Epithelial cell of prostate (primary cell): ENCODE measurements around the gene SOWAHB.

ENCODE experiments used
- DNase-seq: peaks from one replicate; pipeline ENCODE4 v3.0.0-alpha.2; 2011; ENCODE audit warnings: low read depth, low spot score
- H3K27ac ChIP-seq: fragments of 450-650 bp; 2 replicates; pipeline ENCODE4 v1.5.1; 2017; ENCODE audit warnings: mild to moderate bottlenecking

The SOWAHB gene, protein sequence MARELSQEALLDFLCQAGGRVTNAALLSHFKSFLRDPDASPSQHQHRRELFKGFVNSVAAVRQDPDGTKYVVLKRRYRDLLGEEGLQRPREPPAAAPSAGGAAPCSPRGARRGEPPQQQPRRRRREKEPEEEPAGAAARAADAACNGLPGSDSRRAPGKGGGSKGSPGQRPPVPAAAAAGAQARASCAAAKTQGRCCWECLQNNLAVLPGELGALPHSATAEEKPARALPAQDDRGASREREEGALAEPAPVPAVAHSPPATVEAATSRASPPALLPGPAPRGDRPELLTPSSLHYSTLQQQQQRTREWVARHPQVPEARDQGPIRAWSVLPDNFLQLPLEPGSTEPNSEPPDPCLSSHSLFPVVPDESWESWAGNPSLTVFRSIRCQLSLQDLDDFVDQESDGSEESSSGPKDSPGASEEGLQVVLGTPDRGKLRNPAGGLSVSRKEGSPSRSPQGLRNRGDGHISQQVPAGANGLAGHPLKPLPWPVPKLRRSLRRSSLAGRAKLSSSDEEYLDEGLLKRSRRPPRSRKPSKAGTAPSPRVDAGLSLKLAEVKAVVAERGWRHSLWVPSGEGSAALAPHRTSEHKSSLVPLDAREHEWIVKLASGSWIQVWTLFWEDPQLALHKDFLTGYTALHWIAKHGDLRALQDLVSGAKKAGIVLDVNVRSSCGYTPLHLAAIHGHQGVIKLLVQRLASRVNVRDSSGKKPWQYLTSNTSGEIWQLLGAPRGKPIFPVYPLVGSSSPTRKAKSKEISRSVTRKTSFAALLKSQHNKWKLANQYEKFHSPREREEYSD

DNA sequence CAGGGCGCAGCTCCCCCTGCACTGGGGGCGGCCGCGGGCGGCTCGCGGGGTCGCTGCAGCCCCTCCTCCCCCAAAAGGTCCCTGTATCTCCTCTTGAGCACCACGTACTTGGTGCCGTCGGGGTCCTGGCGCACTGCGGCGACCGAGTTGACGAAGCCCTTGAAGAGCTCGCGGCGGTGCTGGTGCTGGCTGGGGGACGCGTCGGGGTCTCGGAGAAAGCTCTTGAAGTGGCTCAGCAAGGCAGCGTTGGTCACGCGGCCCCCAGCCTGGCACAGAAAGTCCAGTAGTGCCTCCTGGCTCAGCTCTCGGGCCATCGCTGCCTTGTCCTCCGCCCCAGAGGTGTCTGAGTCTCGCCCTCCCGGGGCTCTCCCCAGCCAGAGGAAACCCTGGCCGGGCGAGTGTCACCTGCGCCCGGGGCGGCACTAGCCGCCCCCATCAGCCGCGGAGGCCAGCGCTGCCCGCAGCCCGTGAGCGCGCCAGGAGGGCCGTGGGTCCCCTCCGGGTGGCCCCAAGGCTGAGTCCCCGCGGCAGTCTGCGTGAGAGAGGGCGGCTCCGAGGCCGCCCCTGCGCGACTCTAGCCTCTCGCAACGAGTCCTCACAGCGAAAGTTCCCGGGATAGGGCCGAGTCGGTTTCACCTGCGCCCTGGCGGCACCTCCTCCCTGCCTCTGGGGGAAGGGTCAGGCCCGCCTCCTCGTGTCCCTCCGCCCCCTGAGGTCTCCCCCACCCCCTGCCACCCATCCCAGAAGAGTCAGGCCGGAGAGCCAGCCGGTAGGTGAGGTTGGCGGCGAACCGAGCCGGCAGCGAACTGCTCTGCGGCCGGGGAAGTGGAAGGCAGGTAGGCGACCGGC is at the start of gene SOWAHB:
SOWAHB (minus strand) TSS at position 609 of the 849 bp plus-strand sequence; CDS start at position 314, 295 bp downstream.
- peak; percentile 81 for DNase-seq
- peak within 1 kb of the TSS; percentile 63 for H3K27ac ChIP-seq

DNA sequence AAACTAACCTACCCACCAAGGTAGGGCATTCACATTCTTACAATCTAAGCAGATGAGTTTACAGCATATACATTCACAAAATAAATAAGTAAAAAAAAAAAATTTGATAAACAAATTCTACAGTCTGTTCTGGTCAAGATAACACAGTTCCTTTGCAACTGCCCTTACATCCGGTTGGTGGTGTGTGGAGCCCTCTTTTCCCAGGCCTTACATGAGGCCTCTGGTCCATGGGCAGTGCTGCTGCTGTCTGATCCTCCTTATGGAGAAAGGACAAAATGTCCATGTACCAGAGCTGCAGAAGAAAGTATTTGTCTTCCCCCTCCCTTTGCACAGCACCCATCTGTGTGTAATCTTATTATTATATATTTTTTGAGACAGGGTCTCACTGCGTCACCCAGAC is 49.4 kb upstream of the SOWAHB start:
- H3K27ac ChIP-seq: no peak overlapping the region
- no peak for DNase-seq

DNA sequence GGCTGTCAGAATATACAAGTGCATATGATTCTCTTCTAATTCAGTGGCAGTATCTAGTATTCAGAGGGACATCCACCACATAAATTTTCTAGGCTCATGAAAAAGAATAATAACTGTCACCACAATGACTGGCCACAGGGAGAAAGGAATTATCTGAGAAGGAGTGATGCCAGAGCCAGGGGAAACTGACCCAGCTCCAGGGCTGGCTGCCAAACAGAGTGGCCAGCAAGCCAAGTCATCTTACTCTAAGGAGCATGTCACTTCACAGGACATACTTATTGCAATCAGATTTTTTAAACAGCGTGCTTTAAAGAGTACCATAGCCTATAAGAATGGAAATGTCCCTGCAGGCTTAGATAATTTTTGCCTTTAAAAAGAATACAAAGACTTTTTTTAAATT is 45.8 kb upstream of the SOWAHB start:
- DNase-seq: no peak
- H3K27ac ChIP-seq: no peak overlapping the region

DNA sequence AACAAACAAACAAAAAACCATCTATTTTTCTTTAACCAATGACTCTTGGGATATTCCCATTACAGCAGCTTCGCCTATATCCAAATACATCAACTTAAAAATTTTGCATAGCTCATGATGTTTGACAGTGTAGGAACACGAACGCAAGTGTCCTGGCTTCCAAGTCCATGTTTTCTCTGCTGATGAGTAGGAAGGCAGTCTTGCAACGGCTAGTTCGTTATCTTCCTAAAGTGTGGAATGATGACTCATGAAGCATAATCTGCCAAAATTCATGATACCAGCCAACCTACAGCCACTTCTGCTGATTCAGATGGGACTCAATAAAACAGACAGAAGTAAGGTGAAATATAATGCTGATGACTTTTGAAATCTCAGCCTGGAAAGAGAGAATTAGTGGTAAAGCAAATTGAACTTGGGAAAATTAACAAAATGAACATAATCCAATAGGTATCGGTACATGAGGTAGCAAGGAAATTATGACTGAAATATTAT is 45.2 kb upstream of the SOWAHB start:
- no peak for DNase-seq
- no peak overlapping the region for H3K27ac ChIP-seq

DNA sequence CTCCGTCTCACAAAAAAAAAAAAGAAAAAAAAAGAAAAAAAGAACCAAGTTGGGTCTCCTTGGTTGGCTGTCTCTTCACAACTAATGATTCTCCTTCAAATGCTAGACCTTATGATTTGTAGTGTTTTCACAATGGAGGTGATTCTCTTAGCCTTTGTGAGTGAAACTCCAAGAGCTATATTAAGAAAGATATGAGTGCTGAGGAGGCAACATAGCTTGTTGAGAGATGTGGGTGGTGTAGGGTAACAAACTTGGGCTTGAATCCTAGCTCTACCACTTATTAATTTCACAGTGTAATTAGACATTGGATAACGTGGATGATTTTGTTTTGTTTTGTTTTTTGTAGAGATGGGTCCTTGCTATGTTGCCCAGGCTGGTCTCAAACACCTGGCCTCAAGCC is 41.2 kb upstream of the SOWAHB start:
- DNase-seq: no peak
- H3K27ac ChIP-seq: no peak overlapping the region

DNA sequence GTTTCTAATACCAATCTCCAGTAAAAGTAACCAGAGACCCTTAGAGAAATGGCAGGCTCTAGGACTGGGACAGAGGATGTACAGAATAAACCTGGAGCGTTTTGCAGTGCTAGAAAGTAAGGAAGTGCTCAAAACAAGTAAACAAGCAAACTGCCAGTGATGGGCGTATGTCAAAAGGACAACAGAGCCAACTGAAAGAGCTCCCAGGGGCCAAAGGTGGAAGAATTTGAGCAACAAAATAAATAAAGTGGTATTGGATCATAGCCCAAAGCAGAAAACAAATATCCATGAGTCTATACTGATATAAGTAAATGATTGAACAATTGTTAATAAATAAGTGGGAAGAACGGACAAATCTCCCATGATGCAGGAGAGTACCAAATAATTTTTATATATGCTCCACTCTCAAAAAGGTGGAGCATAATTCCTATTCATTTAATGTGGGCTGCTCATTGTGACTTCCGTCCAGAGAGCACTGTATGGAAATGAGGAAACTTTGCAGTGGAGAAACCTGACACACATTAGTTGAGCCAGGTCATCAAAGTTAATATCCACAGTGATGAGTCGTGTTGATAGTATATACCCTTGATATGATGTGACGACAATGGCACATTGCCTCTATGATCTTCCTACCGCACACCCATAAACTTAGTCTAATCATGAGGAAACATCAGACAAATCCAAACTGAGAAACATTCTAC is 33.8 kb upstream of the SOWAHB start:
- DNase-seq: no peak
- peak overlapping the region; percentile 79 for H3K27ac ChIP-seq

DNA sequence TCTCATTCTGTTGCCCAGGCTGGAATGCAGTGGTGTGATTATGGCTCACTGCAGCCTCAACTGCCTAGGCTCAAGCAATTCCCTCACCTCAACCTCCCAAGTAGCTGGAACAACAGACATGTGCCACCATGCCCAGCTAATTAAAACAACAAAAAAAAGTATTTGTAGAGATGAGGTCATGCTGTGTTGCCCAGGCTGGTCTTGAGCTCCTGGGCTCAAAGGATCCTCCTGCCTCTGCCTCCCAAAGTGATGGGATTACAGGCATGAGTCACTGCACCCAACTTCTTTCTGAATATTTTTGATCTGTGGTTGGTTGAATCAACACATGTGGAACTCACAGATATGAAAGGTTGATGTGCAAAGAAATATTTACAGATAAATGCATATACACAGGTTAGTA is 33.1 kb upstream of the SOWAHB start:
- H3K27ac ChIP-seq: peak overlapping the region; percentile 79
- peak; percentile 83 for DNase-seq

DNA sequence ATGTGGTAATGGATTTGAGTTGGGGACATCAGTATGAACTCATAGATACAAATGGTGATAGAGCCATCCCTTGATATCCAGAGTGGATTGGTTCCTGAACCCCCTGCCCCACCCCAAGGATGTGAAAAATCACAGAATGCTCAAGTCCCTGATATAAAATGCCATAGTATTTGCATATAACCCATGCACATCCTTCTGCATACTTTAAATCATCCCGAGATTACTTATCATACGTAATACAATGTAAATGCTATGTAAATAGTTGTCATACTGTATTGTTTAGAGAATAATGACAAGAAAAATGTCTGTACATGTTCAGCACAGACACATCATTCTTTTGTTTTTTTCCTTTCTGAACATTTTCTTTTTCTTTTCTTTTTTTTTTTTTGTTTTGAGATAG is 32.7 kb upstream of the SOWAHB start:
- DNase-seq: no peak
- peak overlapping the region; percentile 79 for H3K27ac ChIP-seq

DNA sequence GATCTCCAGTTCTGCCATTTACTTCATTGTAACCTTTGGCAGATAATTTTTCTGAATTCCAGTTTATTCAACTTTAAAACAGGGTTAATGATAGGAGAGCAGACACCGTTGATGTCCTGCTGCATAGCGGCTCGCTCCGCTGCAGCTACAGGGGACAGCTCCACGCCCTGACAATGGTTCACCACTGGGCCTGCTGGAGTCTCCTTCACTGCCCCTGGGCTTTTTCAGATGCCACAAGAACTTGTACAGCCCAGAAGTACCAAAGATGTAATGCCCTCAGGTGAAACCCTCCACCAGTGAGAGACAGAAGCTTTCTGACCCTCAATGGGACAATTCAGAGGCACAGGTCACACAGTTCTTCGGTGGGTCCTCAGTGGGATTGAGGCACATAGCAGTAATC is 28.9 kb upstream of the SOWAHB start:
- no peak overlapping the region for H3K27ac ChIP-seq
- no peak for DNase-seq

DNA sequence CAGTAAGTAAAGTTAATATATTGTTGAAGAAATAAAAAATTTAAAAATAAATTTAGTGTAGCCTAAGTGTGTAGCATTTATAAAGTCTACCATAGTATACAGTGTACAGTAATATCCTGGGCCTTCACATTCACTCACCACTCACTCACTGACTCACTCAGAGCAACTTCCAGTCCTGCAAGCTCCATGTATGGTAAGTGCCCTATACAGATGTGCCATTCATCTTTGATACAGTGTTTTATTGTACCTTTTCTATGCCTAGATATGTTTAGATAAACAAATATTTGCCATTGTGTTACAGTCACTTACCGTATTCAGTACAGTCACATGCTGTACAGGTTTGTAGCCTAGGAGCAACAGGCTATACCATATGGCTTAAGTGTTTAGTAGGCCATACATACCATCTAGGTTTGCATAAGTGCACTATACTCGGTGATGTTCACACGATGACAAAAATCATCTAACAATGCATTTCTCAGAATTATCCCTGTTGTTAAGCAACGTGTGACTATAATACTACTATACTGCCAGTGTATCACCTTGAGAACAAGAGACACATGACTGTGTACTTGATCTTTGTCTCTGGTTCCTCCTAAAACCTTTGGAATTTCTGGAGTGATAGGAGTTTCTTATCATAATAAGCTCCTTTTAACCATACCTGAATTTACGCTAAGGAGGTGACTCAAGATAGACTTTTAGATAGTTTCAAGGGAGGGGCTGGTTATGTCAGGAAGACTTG is 25.8 kb upstream of the SOWAHB start:
- DNase-seq: no peak

DNA sequence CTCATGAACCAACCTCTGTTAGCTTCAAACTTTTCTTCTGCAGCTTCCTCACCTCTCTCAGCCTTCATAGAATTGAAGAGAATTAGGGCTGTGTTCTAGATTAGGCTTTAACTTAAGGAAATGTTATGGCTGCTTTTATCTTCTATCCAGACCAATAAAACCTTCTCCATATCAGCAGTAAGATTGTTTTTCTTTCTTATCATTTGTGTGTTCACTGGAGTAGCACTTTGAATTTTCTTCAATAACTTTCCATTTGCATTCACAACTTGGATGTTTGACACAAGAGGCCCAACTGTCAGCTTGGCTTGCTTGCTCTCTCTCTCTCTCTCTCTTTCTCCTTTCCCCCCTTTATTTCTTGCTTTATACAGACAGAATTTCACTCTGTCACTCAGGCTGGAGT is 22.8 kb upstream of the SOWAHB start:
- no peak overlapping the region for H3K27ac ChIP-seq
- DNase-seq: no peak

More for the DNA sequence above, 25.8 kb upstream of the SOWAHB start:
- H3K27ac ChIP-seq: peak overlapping the region; percentile 10

DNA sequence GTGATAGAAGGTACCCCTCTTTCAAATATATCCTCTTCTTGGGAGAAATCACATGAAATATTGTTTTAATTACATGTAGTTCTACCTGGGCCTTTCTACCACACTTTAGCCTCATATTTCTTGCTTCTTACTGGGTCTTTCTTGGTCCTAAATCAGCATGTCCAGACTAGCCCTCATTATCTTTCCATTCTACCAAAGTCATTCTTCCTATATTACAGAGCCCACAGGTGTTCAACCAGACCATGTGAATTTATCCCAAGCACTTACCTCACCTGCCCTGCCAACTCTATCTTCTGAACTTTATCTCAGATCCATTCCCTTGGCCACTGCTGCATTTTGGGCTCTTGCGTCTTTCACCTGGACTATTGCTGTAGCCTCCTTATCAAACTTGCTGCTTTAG is 11.8 kb upstream of the SOWAHB start:
- H3K27ac ChIP-seq: no peak overlapping the region
- no peak for DNase-seq

DNA sequence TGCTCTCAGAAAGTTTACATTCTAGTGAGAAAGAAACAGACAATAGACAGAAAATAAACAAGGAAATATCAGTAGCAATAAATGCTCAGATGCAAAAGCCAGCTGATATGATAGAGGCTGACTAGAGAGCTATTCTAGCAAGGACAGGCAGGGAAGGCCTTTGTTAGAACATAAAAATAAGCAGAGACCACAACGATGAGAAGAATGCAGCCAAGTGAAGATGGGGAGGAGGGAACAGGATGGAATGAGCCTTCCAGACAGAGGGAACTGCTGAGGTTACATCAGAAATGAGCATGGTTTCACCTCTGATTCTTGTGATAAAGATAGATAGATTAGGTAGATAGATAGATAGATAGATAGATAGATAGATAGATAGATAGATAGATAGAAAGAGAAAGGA is 7.6 kb upstream of the SOWAHB start:
- DNase-seq: no peak
- no peak overlapping the region for H3K27ac ChIP-seq

DNA sequence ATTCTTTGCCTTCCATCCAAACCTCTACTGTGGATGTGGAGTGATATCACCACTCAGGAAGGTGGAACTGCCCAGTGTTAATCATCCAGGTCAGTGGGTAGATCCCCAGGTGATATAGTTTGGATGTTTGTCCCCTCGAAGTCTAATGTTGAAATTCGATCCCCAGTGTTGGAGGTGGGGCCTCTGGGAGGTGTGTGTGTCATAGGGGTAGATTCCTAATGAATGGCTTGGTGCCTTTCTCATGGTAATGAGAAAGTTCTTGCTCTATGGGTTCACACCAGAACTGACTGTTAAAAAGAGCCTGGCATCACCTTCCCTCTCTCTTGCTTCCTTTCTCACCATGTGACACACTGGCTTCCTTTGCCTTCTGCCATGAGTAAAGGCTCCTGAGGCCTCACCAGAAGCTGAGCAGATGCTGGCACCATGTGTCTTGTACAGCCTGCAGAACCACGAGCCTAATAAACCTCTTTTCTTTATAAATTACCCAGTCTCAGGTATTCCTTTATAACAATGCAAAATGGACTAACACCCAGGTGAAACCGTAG is 6.8 kb upstream of the SOWAHB start:
- DNase-seq: no peak
- peak overlapping the region; percentile 25 for H3K27ac ChIP-seq

DNA sequence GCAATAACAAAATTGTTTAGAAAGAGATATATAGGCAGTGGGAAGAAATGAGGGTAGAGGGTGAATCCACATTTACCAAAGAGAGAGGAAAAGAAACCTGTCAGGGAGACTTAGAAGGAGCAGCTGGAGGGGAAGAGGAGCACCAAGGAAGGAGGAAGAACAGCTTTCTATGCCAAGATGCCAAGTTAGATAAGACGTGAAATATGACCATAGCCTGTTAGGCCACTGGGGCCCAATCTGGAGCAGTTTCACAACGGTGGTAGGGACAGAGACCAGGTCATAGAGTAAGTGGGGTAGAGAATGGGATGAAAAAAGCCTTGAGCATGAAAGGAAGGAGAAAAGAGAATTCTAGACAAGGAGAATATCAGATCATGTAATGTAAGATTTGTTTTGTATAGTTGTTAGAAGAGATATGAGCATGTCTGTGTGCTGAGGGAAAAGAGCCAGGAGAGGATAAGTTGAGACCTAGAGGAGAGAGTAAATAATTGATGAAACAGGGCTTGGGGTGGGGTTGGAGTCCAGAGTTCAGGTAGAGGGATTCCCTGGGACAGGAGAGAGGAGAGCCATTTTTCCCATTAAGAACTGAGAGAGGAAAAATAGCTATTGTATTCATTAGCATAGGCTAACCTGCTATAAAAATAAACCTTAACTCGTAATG is 4.4 kb upstream of the SOWAHB start:
- H3K27ac ChIP-seq: no peak overlapping the region
- no peak for DNase-seq

DNA sequence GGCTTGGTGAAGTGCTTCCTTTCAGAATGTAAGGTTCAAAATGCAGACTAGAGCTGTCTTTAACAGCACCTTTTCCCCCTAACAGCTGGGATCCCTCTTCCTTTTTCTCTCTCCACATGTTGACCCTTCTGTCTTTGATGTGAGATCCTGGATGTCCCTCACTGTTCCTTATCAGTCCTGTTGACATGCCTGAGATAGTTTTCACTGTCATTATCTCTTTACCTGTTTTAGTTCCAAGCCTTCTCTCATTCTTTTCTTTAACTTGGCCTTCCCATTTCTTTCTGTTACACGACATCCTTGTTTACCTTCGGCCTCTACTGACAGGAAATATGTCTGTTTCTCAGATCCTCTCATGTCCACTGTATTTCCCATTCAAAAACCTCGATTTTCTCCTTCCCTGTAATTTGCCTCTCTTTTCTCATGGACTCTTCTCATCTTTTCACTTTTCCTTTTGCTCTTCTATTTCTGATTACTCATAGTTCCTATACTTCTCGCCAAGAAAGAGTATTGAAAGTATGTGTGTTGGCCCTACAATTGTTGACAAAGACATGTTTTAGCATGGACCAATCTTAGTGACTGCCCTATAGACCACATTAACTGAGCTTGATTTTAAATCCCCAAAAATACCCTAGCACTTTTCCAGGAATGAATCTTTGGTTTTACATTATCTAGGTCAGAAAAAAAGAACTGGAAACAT is 1.2 kb upstream of the SOWAHB start:
- no peak for DNase-seq
- peak overlapping the region; percentile 63 for H3K27ac ChIP-seq

DNA sequence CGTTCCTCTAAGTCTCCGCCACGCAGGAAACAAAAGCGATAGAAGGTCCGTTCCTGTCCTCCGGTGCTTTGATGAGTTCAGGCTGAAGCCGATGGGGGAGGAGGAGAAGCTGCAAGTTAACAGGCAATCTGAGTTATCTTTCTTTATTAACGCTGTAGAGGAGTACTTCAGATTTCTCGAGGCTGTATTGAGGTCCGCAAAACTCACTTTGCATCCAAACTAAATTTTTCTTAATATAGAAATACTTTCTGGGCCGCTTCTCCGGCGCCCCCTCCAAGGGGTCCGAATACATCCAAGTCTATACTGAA is 395 bp upstream of the SOWAHB start:
- H3K27ac ChIP-seq: peak overlapping the region; percentile 63
- no peak for DNase-seq
